GM18951 (cell line): ENCODE results near the gene INSR.

Source experiments
- POLR2A ChIP-seq: IDR thresholded peaks from 4 replicates; pipeline ENCODE4 v1.6.1; 2011; ENCODE audit warnings: mild to moderate bottlenecking; ENCODE audit not compliant: insufficient read length, insufficient read depth; ENCODE audit errors: extremely low read depth
- in situ Hi-C: fragments of 300-500 bp; cut with MboI; formaldehyde crosslinking; loops from one replicate; pipeline ENCODE4 v1.12.0; 2022; ENCODE audit warnings: low sequenced_read_pairs, mixed read lengths, inconsistent platforms; ENCODE audit not compliant: unreplicated experiment

The INSR gene

DNA sequence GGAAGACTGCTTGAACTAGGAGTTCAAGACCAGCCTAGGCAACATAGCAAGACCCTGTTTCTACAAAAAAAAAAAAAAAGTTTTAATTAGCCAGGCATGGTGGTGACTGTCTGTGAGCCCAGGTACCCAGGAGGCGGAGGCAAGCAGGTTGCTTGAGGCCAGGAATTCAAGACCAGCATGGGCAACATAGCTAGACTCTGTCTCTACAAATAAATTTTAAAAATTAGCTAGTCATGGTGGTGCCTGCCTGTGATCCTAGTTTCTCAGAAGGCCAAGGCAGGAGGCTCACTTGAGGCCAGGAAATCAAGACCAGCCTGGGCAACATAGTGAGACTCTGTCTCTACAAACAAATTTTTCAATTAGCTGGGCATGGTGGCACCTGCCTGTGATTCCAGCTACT lies 6.1 kb downstream of the INSR start:
- no peak for TF ChIP-seq POLR2A
- in situ Hi-C loops: no loop called here

- in situ Hi-C loops: no loop called here
- TF ChIP-seq POLR2A: no peak
These were observed 6.5 kb downstream of the INSR start for GRCh38 chr19:7287722-7288121.

DNA sequence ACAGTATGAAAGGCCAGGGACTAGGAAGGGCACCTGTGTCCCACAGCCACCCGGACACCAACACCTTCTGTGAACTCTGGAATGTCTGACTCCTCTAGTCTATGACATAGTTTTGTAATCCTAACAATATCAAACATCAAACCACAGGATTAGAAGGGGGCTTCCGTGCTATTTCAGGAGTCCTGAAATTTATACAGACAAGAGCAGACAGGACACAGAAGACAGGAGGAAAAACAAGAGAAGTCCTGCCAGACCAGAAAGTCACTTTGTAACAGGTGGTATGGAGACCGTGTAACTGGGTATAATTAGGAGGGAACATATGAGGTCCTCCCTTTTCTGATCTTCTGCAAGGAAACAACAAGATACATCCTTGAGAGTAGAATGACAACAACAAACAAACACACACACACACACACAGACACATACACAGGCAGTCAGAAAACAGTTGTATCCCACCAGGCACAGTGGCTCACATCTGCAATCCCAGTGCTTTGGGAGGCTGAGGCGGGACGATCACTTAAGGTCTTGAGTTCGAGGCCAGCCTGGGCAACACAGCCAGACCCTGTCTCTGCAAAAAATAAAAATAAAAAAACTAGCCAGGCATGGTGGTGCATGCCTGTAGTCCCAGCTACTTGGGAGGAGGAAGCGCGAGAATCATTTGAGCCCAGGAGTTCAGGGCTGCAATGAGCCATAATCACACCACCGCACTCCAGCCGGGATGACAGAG lies 13.1 kb downstream of the INSR start:
- in situ Hi-C loops: no loop called here

GRCh38 chr19:7272856-7273578 lies 21.2 kb downstream of the INSR start:
- in situ Hi-C loops: no loop called here
- no peak for TF ChIP-seq POLR2A

More for the DNA sequence above, 13.1 kb downstream of the INSR start:
- no peak for TF ChIP-seq POLR2A

DNA sequence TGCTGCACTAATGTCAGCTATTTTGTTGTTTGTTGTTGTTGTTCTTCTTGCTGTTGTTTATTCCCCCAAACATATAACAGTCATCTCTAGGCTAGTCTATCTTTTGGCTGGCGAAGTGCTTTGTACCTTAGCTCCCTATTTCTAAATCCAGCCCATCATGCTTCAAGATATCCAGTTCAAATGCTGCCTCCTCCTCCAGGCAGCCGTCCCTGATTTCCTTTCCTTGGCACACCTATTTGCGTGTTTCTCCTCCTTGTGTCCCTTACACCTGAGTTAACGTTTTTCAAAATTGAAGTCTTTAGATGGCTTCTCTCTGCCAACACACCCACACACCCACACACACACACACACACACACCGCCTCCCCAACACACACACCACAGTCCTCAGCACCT lies 25.5 kb downstream of the INSR start:
- in situ Hi-C loops: no loop called here

GRCh38 chr19:7267792-7268704 lies 26.2 kb downstream of the INSR start:
- in situ Hi-C loops: no loop called here
- TF ChIP-seq POLR2A: no peak

More for the DNA sequence above, 25.5 kb downstream of the INSR start:
- no peak for TF ChIP-seq POLR2A

DNA sequence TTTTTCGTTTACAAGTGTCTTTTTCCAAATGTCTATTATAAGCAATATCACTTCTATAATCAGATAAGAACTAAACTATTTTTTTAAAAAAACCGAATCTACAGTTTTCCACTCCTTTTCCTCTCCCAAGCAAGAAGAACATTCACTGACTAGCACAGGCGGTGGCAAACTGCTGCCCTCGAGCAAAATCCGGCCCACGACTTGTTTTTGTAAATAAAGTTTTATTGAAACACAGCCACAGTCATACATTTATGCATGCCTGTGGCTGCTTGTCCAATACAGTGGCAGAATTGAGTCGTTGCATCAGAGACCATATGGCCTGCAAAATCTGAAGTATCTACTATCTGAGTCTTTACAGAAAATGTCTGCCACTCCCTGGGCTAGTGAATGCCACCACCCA lies 27.4 kb downstream of the INSR start:
- in situ Hi-C loops: no loop called here

GRCh38 chr19:7265963-7266362 lies 28.3 kb downstream of the INSR start:
- no peak for TF ChIP-seq POLR2A
- in situ Hi-C loops: no loop called here

More for the DNA sequence above, 27.4 kb downstream of the INSR start:
- TF ChIP-seq POLR2A: no peak

- in situ Hi-C loops: no loop called here
- TF ChIP-seq POLR2A: no peak
These were observed 29.4 kb downstream of the INSR start for GRCh38 chr19:7264858-7265257.

GRCh38 chr19:7263521-7263920 lies 30.7 kb downstream of the INSR start:
- in situ Hi-C loops: no loop called here

GRCh38 chr19:7263066-7263465 lies 31.1 kb downstream of the INSR start:
- TF ChIP-seq POLR2A: no peak
- in situ Hi-C loops: no loop called here

More at GRCh38 chr19:7263521-7263920, 30.7 kb downstream of the INSR start:
- no peak for TF ChIP-seq POLR2A

DNA sequence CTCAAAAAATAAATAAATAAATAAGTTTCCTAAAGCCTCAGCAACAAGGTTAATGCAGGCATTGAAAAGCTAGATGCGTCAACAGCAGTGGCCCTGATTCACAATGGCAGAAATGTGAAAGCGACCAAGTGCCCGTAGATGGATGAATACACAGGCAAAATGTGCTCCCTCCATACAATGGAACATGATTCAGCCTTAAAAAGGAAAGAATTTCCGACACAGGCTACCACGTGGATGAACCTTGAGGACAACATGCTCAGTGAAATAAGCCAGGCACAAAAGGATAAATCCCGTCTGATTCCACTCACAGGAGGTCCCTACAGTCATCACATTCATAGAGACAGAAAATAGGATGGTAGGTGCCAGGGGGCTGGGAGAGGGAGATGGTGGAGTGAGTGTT lies 31.7 kb downstream of the INSR start:
- in situ Hi-C loops: no loop called here

DNA sequence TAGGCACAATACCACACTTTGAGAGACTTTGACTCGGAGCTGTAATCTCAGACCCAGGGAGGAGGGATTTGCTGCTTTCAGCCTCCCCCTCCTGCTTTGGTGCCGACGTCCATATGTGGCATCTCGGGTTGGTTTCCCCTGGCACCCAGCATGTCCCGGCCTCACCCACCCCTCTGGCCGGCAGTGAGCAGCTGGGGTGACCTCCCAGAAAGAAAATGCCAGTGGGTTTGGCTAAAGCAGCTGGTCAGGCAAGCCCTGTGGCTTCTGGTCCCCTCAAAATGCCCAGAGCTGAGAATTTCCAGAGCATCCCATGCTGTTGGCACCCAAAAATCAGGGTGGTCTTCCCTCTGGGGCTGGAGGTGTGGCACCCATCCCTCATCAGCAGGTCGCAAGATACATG lies 34.1 kb downstream of the INSR start:
- no peak for TF ChIP-seq POLR2A
- in situ Hi-C loops: no loop called here

More for the DNA sequence above, 31.7 kb downstream of the INSR start:
- no peak for TF ChIP-seq POLR2A
